ENCODE results near the gene LY9. TPM values are rescaled to one million over a fixed set of nuclear protein-coding genes. Genes with fewer than 3 reads are reported as not detected.
"Not testable (repeated sequence)": the region's sequence is repeated elsewhere in the genome, so short reads cannot be mapped to it uniquely, and the experiment has no call there.

LY9 gene
- total RNA-seq, 1 donor from 2014 or later, result 0.49 TPM

DNA sequence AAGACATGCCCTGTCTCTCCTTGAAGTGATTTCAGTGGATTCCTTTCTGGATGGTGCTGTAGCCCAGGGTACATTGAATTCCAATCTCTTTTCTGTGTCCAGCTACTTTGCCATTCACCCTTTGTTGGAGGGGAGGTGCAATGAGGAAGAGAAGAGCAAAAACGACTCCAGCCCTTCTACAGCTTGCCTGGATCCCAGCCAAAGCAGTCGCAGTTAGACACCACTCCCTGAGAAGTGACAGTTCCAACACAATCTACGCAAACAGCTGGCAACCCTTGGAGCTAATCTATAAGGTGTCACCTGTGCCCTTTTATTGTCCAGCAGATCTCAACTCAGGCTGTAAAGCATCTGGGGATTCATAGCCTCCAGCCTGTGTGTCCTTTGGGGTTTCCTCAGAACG is 62.1 kb downstream of the LY9 start:
- Mint-ChIP-seq H3K4me1 (ENCODE audit: low read depth) (peaks cover 13% of the 10 kb centered on the region), H3K4me3 (no peak overlapping the region), H3K27ac (no peak overlapping the region), H3K27me3 (ENCODE audit: insufficient read depth) (peaks cover 4% of the 10 kb centered on the region), H3K36me3 (ENCODE audit: low read depth) (no peaks in the 10 kb centered on the region), H3K9me3 (no peaks in the 10 kb centered on the region)
- DNase-seq (ENCODE audit: low spot score), result no peak
- intact Hi-C loops (cut with micrococcal nuclease), result no loop called here

DNA sequence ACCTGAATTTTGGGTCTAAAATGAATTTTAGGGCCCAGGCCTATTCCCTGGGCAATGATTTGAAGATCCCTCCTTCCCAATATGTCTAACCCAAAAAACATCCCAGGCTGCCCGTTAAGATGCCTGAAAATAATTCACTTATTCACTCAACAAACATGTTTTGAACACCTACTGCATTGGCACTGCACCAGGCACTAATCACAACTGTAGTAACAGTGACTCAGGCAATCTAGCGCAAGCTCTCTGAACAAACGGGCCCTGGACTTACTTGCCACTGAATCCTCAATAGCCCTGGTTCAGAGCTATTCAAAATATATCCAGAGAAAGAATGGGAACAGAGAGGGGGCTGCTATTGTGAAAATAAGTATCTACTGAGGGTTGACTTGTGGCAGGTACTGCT is 62.5 kb downstream of the LY9 start:
- H3K27me3 Mint-ChIP-seq (ENCODE audit: insufficient read depth), result peaks cover 4% of the 10 kb centered on the region
- intact Hi-C loops (cut with micrococcal nuclease), result no loop called here
- DNase-seq (ENCODE audit: low spot score), result no peak
- H3K27ac Mint-ChIP-seq, result no peak overlapping the region
- no peak overlapping the region for H3K4me3 Mint-ChIP-seq
- peaks cover 17% of the 10 kb centered on the region for H3K4me1 Mint-ChIP-seq (ENCODE audit: low read depth)
- H3K9me3 Mint-ChIP-seq, result no peaks in the 10 kb centered on the region
- no peaks in the 10 kb centered on the region for H3K36me3 Mint-ChIP-seq (ENCODE audit: low read depth)

DNA sequence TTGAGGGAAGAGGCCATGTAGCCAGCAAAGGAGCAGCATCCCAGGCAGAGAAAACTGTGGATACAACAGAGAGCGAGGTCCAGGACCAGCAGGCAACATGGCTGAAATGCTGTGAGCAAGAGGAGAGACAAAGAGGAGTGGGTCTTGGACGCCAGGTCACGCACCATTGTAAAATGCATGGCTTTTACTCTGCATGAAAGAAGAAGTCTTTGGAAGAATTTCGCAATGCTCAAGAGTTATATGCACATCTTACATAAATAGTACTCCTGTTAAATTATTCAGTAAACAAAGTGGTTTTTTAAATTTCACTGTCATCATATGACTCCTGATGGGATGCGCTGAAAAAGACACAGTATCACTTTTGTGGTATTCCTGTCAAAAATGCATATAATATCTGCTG is 63.2 kb downstream of the LY9 start:
- Mint-ChIP-seq H3K4me1 (ENCODE audit: low read depth) (peaks cover 23% of the 10 kb centered on the region), H3K27ac (no peak overlapping the region), H3K9me3 (no peaks in the 10 kb centered on the region), H3K27me3 (ENCODE audit: insufficient read depth) (peaks cover 4% of the 10 kb centered on the region), H3K4me3 (no peak overlapping the region), H3K36me3 (ENCODE audit: low read depth) (no peaks in the 10 kb centered on the region)
- no peak for DNase-seq (ENCODE audit: low spot score)
- intact Hi-C loops (cut with micrococcal nuclease), result no loop called here

DNA sequence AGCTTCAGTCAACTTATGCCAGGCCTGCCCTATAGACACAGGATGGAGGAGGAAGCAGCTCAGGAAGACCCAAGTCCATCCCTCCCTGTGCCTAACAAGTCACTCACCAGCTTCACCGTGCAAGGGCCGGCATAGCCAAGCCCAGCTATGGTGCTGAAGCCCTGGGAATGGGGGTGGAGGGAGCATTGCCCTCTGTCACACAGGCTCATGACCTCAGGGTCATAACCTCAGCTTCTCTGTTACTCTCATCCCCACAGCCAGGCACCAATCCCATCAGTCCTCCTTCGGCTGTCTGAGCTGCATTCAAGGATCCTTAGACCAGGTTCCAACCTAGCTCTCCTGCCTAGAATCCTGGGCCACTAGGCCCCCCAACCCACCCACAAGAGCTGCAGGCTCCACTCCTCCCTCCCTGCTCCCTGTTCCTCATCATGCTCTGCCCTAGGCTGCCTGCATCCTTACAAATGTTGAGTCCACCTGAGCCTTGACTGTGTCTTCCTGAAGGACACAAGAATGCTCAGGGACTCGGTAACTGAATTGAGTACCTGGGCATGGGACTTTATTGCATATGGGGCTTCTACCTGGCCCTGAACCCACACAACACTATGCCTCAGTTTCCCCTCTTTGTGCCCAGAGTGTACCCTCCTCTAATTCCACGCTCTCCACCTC is 65.0 kb downstream of the LY9 start:
- H3K4me3 Mint-ChIP-seq, result no peak overlapping the region

DNA sequence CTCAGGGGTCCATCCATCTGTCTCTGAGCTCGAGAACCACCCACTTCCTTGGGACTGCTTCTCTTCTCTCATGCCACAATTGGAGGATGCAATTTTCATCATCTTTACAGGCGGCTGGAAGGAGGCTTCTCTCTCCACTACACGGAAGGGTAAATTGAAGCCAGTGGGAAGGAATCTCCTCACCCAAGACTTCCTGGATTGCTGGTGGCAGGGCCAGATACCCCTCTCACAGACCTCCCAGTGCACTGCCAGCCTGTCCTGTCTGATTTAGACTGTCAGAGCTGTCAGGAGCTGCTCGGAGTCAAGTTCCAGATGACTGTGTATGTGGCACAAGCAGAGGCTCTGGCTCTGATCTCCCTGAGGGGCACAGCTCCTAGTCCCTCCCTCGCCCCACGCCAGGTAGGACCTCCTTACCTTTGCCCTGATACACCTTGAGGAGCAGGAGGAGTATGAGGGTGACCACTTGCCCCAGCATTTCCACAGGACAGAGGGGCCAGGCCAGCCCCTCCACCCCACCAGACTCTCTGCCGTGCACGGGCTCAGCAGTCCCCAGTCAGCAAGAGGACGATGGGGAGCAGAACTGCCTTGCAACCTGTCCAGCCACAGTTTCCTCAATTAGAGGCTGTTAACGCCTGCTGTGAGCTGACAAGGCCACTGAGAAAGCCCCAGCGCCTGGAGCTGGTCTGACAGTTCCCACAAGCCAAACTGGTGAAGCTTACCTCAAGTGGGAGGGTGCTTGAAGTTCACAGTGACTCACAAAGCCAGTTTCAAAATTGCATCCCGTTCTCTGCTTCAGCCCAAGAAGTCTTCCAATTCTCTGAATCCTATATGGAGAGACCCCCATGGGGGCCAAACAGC is 66.5 kb downstream of the LY9 start, which contains the start of gene CD244:
Gene CD244, minus strand, starts transcription at position 685 of the 858 bp plus-strand sequence. Its CDS starts 210 bp downstream, at position 475.
- peak within 1 kb of the TSS; percentile 17 for H3K4me3 Mint-ChIP-seq
- DNase-seq (ENCODE audit: low spot score), result peak; percentile 43
- no peaks in the 10 kb centered on the region for H3K9me3 Mint-ChIP-seq
- H3K27me3 Mint-ChIP-seq (ENCODE audit: insufficient read depth), result peaks cover 6% of the 10 kb centered on the region
- intact Hi-C loops (cut with micrococcal nuclease), result loop anchor here (1.0 kb wide), 1 partner anchor 24 kb away; no protein-coding TSS in a partner anchor
- no peak within 1 kb of the TSS for H3K27ac Mint-ChIP-seq
- no peaks in the 10 kb centered on the region for H3K36me3 Mint-ChIP-seq (ENCODE audit: low read depth)
- H3K4me1 Mint-ChIP-seq (ENCODE audit: low read depth), result peaks cover 26% of the 10 kb centered on the region

More for the DNA sequence above, 65.0 kb downstream of the LY9 start:
- intact Hi-C loops (cut with micrococcal nuclease), result no loop called here
- no peaks in the 10 kb centered on the region for H3K36me3 Mint-ChIP-seq (ENCODE audit: low read depth)
- H3K27ac Mint-ChIP-seq, result no peak overlapping the region
- no peak for DNase-seq (ENCODE audit: low spot score)
- peaks cover 4% of the 10 kb centered on the region for H3K27me3 Mint-ChIP-seq (ENCODE audit: insufficient read depth)
- peaks cover 26% of the 10 kb centered on the region for H3K4me1 Mint-ChIP-seq (ENCODE audit: low read depth)
- no peaks in the 10 kb centered on the region for H3K9me3 Mint-ChIP-seq

DNA sequence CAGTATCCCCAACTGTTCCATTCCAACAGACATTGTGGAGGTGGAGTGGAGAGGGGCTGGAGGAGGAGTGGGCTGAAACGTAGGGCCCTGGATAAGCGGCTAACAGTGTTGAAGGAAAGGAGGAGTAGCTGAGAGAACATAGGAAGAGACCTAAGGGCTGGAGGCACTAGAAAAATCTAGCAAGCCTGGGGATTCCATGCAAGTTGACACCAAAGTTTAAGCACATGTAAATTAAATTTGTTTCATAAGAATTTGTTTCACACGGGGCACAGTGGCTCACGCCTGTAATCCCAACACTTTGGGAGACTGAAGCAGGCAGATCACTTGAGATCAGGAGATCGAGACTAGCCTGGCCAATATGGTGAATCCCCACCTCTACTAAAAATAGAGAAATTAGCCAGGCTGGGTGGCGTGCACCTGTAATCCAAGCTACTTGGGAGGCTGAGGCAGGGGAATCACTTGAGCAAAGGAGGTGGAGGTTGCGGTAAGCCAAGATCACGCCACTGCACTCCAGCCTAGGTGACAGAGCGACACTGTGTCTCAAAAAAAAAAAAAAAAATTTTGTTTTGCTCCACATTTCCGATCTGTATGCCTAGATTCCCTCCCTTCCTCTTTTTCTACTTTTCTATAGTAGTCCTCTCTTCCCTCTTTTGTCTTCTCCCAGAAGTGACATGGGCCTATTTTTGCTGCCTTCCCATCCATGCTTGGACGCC is 67.2 kb downstream of the LY9 start:
- peaks cover 26% of the 10 kb centered on the region for H3K4me1 Mint-ChIP-seq (ENCODE audit: low read depth)
- peaks cover 6% of the 10 kb centered on the region for H3K27me3 Mint-ChIP-seq (ENCODE audit: insufficient read depth)
- H3K36me3 Mint-ChIP-seq (ENCODE audit: low read depth), result no peaks in the 10 kb centered on the region
- intact Hi-C loops (cut with micrococcal nuclease), result no loop called here
- no peak overlapping the region for H3K4me3 Mint-ChIP-seq
- no peak overlapping the region for H3K27ac Mint-ChIP-seq
- no peak for DNase-seq (ENCODE audit: low spot score)
- no peaks in the 10 kb centered on the region for H3K9me3 Mint-ChIP-seq

DNA sequence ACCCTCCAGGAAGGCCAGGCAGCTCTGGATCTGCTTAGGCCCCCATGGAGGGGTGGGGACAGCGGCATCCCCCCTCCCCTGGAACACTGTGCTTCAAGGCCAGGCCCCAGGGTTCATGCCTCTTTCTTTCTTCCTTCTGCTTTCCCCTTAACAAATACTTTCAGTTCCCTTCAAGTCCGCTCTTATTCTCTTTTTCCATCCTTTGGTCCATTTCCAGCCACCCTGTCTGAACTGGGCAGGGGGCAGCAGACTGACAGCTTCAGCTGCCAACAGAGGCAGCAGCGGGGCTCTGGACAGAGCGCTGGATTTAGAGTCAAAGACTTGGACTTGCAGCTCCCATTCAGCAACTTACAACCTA is 67.8 kb downstream of the LY9 start:
- H3K36me3 Mint-ChIP-seq (ENCODE audit: low read depth), result no peaks in the 10 kb centered on the region
- H3K4me3 Mint-ChIP-seq, result no peak overlapping the region
- H3K4me1 Mint-ChIP-seq (ENCODE audit: low read depth), result peaks cover 26% of the 10 kb centered on the region
- intact Hi-C loops (cut with micrococcal nuclease), result no loop called here
- H3K27me3 Mint-ChIP-seq (ENCODE audit: insufficient read depth), result peaks cover 6% of the 10 kb centered on the region
- DNase-seq (ENCODE audit: low spot score), result no peak
- no peaks in the 10 kb centered on the region for H3K9me3 Mint-ChIP-seq
- no peak overlapping the region for H3K27ac Mint-ChIP-seq

DNA sequence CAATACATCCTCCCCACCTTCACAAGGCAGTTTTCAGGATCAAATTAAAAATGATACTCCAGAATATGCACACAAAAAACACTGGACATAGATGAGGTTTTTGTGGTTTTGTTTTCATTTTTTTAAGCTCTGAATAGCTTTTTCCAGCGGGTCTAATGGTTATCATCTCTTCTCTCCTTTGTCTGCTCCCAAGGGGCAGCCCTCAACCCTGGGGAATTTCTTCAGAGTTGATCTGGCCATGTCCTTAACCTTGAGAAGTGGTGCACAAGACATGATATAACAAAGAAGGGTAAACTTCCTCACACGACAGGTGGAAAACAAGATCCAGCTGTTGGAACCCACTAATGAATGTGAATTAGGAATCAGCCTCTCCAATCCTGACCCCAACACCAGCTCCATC is 68.2 kb downstream of the LY9 start:
- Mint-ChIP-seq H3K4me3 (no peak overlapping the region), H3K4me1 (ENCODE audit: low read depth) (peaks cover 26% of the 10 kb centered on the region), H3K9me3 (no peaks in the 10 kb centered on the region), H3K27ac (no peak overlapping the region), H3K27me3 (ENCODE audit: insufficient read depth) (peaks cover 6% of the 10 kb centered on the region), H3K36me3 (ENCODE audit: low read depth) (no peaks in the 10 kb centered on the region)
- intact Hi-C loops (cut with micrococcal nuclease), result no loop called here
- DNase-seq (ENCODE audit: low spot score), result no peak

DNA sequence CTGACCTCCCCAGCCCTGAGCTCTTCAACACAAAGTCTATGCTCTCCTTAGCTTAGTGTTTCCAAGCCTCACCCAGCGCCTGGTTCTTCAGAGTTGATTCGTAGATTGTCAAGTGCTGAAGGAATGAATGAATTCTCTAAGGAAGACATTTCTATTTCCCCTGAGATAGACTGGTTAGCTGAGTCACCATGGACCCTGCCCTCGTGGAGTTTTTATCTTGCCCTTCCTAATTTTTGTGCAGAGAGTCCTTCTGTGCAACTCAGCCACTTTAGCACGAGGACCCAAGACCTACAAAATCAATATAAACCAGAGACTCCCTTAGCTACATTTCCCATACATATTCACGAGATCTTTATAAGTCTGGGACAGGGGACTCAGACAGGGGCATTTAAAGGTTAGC is 69.4 kb downstream of the LY9 start:
- Mint-ChIP-seq H3K27ac (no peak overlapping the region), H3K4me1 (ENCODE audit: low read depth) (peaks cover 26% of the 10 kb centered on the region), H3K9me3 (no peaks in the 10 kb centered on the region), H3K27me3 (ENCODE audit: insufficient read depth) (peaks cover 6% of the 10 kb centered on the region), H3K4me3 (no peak overlapping the region), H3K36me3 (ENCODE audit: low read depth) (no peaks in the 10 kb centered on the region)
- intact Hi-C loops (cut with micrococcal nuclease), result no loop called here
- DNase-seq (ENCODE audit: low spot score), result no peak

DNA sequence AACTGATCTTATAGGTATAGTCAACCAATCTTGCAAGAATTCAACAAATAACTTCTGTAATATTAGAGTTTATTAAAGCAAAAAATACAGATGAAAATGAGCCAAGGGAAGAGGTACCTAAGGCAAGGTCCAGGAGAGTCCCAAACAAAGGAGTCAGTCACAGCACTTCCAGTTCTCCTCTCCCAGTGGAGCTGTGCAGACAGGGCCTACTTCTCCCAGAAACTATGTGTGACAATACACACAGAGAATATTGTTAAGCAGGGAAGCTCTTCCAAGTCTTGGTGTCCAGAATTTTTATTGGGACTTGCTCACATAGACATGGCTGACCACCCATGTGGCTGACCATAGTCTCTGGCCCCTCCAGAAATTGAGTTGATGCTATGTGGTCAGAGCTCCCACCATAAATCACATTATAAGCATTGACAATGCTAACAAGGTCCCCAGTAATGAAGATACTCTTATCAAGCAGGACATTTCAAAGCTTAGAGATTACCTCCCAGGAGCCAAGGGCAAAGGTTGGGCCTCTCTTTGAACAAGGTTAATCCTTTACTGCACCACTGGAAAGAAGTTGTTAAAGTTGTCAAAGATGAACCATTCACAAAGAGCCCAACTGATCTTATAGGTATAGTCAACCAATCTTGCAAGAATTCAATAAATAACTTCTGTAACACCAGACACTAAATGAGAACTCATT is 70.2 kb downstream of the LY9 start:
- Mint-ChIP-seq H3K4me1 (ENCODE audit: low read depth) (peaks cover 26% of the 10 kb centered on the region), H3K36me3 (ENCODE audit: low read depth) (no peaks in the 10 kb centered on the region), H3K27me3 (ENCODE audit: insufficient read depth) (peaks cover 6% of the 10 kb centered on the region), H3K9me3 (no peaks in the 10 kb centered on the region), H3K27ac (no peak overlapping the region), H3K4me3 (no peak overlapping the region)
- intact Hi-C loops (cut with micrococcal nuclease), result no loop called here
- no peak for DNase-seq (ENCODE audit: low spot score)

DNA sequence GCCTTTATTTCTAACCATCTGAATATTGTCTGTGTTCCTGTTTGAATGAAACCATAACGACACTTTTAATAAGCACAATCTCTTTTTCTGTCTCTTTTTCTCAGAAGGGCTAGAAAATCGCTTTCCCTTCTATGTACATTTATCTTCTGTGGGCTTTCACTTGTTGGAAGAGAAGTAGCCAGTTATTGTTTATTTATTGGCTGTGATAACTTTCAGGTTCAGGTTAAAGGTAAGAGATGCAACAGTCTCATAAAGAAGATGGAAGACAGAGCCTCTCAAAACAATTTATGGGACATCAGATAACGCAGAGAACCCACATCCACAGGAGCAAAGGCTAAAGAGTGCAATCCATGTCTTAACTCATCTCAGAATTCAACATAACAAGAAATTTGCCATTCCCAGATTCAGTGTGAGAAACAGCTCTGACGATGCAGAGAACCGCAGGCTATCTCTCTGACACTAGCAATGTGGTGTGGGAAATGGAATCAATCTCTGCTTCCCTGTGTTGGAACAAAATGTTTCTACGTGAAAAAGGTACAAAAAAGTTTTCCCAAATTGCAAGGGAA is 70.8 kb downstream of the LY9 start:
- no peak overlapping the region for H3K4me3 Mint-ChIP-seq
- H3K27ac Mint-ChIP-seq, result no peak overlapping the region
- intact Hi-C loops (cut with micrococcal nuclease), result no loop called here
- H3K36me3 Mint-ChIP-seq (ENCODE audit: low read depth), result no peaks in the 10 kb centered on the region
- H3K9me3 Mint-ChIP-seq, result no peaks in the 10 kb centered on the region
- H3K27me3 Mint-ChIP-seq (ENCODE audit: insufficient read depth), result peaks cover 3% of the 10 kb centered on the region
- DNase-seq (ENCODE audit: low spot score), result no peak
- peaks cover 26% of the 10 kb centered on the region for H3K4me1 Mint-ChIP-seq (ENCODE audit: low read depth)

DNA sequence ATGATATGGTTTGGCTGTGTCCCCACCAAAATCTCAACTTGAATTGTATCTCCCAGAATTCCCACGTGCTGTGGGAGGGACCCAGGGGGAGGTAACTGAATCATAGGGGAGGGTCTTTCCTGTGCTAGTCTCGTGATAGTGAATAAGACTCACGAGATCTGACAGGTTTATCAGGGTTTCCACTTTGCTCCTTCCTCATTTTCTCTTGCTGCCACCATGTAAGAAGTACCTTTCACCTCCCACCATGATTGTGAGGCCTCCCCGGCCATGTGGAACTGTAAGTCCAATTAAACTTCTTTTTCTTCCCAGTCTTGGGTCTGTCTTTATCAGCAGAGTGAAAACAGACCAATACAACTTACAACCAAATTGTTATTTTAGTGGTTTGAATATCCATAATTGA is 71.7 kb downstream of the LY9 start:
- peaks cover 18% of the 10 kb centered on the region for H3K4me1 Mint-ChIP-seq (ENCODE audit: low read depth)
- intact Hi-C loops (cut with micrococcal nuclease); H3K27ac Mint-ChIP-seq; H3K9me3 Mint-ChIP-seq; H3K4me3 Mint-ChIP-seq; H3K27me3 Mint-ChIP-seq (ENCODE audit: insufficient read depth); DNase-seq (ENCODE audit: low spot score); H3K36me3 Mint-ChIP-seq (ENCODE audit: low read depth): not testable (repeated sequence)

All from activated T-helper 1 cell treated with anti-CD3 and anti-CD28 coated beads, Interleukin-12 subunit alpha, Interleukin-12 subunit beta, Interleukin-2, Interleukin-4 antibody, amounts not matched to agents 30 ng/mL and 10 ng/mL and 1 ng/mL, durations not matched to agents 14 hours and 24 hours and 36 hours (primary cell).